ENCODE data around the gene STK38. TPM values are rescaled to one million over a fixed set of nuclear protein-coding genes. Genes with fewer than 3 reads are reported as not detected.

Gene STK38
- total RNA-seq, 2 experiments from 2014 or later, result 29.5 to 30.4 TPM

GRCh38 chr6:36571122-36572043 is 24.1 kb upstream of the STK38 start:
- ChIA-PET CTCF (interaction anchor here (0.8 kb wide), 1 partner anchor 19 kb away, joined by 5 read pairs; no protein-coding TSS in a partner anchor), POLR2A (no interaction called here)

GRCh38 chr6:36570264-36570663 is 23.0 kb upstream of the STK38 start:
- ChIA-PET CTCF (interaction anchor here (0.8 kb wide), 1 partner anchor 122 kb away, joined by 4 read pairs; no protein-coding TSS in a partner anchor), POLR2A (interaction anchor here (0.6 kb wide), 1 partner anchor 27 kb away, joined by 4 read pairs; no protein-coding TSS in a partner anchor)

- POLR2A ChIA-PET, result no interaction called here
These were observed 19.2 kb upstream of the STK38 start for GRCh38 chr6:36566418-36566905.

GRCh38 chr6:36563928-36564284 is 16.6 kb upstream of the STK38 start:
- CTCF ChIA-PET, result no interaction called here
- POLR2A ChIA-PET, result no interaction called here

More at GRCh38 chr6:36566418-36566905, 19.2 kb upstream of the STK38 start:
- CTCF ChIA-PET, result interaction anchor here (0.6 kb wide), 1 partner anchor 349 kb away, joined by 3 read pairs; no protein-coding TSS in a partner anchor

- ChIA-PET CTCF (no interaction called here), POLR2A (no interaction called here)
These were observed 16.1 kb upstream of the STK38 start for GRCh38 chr6:36563237-36563927.

GRCh38 chr6:36560822-36561221 is 13.5 kb upstream of the STK38 start:
- ChIA-PET CTCF (interaction anchor here (0.6 kb wide), 1 partner anchor 27 kb away, joined by 3 read pairs; no protein-coding TSS in a partner anchor), POLR2A (no interaction called here)

- ChIA-PET CTCF (no interaction called here), POLR2A (no interaction called here)
These were observed 11.9 kb upstream of the STK38 start for GRCh38 chr6:36559011-36559793.

- POLR2A ChIA-PET, result interaction anchor here (0.6 kb wide), 1 partner anchor 52 kb away, joined by 4 read pairs; no protein-coding TSS in a partner anchor
- CTCF ChIA-PET, result no interaction called here
These were observed 9.0 kb upstream of the STK38 start for GRCh38 chr6:36556281-36556680.

- ChIA-PET POLR2A (no interaction called here), CTCF (no interaction called here)
These were observed 8.5 kb upstream of the STK38 start for GRCh38 chr6:36555750-36556252.

- POLR2A ChIA-PET, result no interaction called here
- CTCF ChIA-PET, result interaction anchor here (0.6 kb wide), 1 partner anchor 46 kb away, joined by 4 read pairs; no protein-coding TSS in a partner anchor
These were observed 3.3 kb upstream of the STK38 start for GRCh38 chr6:36550473-36551000.

GRCh38 chr6:36548401-36548743 is 1.1 kb upstream of the STK38 start:
- POLR2A ChIA-PET, result interaction anchor here (0.6 to 1.3 kb wide), 3 partner anchors 35 to 48 kb away, joined by 3 to 7 read pairs (median 4); no protein-coding TSS in a partner anchor
- CTCF ChIA-PET, result interaction anchor here (0.6 kb wide), 1 partner anchor 113 kb away, joined by 4 read pairs; no protein-coding TSS in a partner anchor

- POLR2A ChIA-PET, result interaction anchor here (1.3 kb wide), 1 partner anchor 46 kb away, joined by 4 read pairs; no protein-coding TSS in a partner anchor
- CTCF ChIA-PET, result no interaction called here
These were observed 544 bp upstream of the STK38 start for GRCh38 chr6:36547646-36548400.

GRCh38 chr6:36546308-36546919 is 865 bp downstream of the STK38 start:
- POLR2A ChIA-PET, result interaction anchor here (0.7 to 1.2 kb wide), 2 partner anchors 50 to 51 kb away, joined by 6 to 9 read pairs; no protein-coding TSS in a partner anchor
- CTCF ChIA-PET, result no interaction called here

- POLR2A ChIA-PET, result interaction anchor here (0.7 to 1.2 kb wide), 2 partner anchors 50 to 52 kb away, joined by 6 to 9 read pairs; no protein-coding TSS in a partner anchor
- CTCF ChIA-PET, result interaction anchor here (0.7 kb wide), 2 partner anchors 17 to 54 kb away, joined by 3 to 6 read pairs; no protein-coding TSS in a partner anchor
These were observed 1.4 kb downstream of the STK38 start for GRCh38 chr6:36545767-36546307.

- CTCF ChIA-PET, result interaction anchor here (0.7 to 1.4 kb wide), 3 partner anchors 50 to 168 kb away, joined by 3 read pairs; partner anchors contain the start of gene SRSF3
- POLR2A ChIA-PET, result interaction anchor here (0.6 to 1.6 kb wide), 2 partner anchors 8 to 51 kb away, joined by 3 to 9 read pairs; no protein-coding TSS in a partner anchor
These were observed 3.1 kb downstream of the STK38 start for GRCh38 chr6:36544228-36544627.

GRCh38 chr6:36542041-36542440 is 5.2 kb downstream of the STK38 start:
- ChIA-PET CTCF (no interaction called here), POLR2A (interaction anchor here (0.6 kb wide), 1 partner anchor 187 kb away, joined by 3 read pairs; no protein-coding TSS in a partner anchor)
